ENCODE measurements around the gene DGUOK.

GRCh38 chr2:74000666-74001065, 74.0 kb downstream of the DGUOK start:
- TF ChIP-seq CTCF (IDR thresholded peaks at IDR 0.05) (no peak), POLR2AphosphoS5 (IDR thresholded peaks at IDR 0.05) (no peak), POLR2A (IDR thresholded peaks at IDR 0.05) (no peak)

Measured in prostate gland (tissue), 2 donors.